ENCODE results near the gene CARD10. TPM values are rescaled to one million over a fixed set of nuclear protein-coding genes. Genes with fewer than 3 reads are reported as not detected.

CARD10 gene
- total and polyA plus RNA-seq, 2 of the 13 experiments (the other 11 are each of a cell fraction or from before 2014, with no cell fraction given) = 35.2 to 55.8 TPM

DNA sequence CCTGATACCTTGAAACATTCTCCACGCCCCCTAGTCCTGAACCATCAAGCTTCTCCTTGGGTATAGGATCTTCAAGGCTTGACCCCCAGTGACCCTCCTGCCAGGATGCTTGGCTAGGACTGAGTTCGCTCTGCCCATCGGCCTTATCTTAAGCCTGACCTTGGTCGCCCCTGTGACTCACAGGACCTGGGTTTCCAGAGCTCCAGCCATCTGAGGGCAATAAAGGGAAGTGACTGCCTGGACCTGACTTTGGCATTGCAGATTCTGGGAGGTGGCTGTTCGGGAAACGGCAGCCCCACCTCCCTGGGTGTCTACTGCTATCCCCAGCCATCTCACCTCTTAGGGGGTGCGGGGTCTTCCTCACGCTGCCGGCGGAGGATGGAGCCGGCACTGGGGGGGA, 15.4 kb downstream of the CARD10 start (continued):
- TF ChIP-seq NR2F1 (CRISPR knock-in tag; IDR thresholded peaks at IDR 0.05) (0 out of 4 replicates have a peak, but pooled peaks of 1 of the 2 experiments have one; percentile 14), ZNF501 (CRISPR knock-in tag; IDR thresholded peaks at IDR 0.05) (peak; percentile 35), NR2F6 (IDR thresholded peaks at IDR 0.05) (no peak), NR2F6 (CRISPR knock-in tag; IDR thresholded peaks at IDR 0.05) (peak; percentile 55), ZNF607 (CRISPR knock-in tag; IDR thresholded peaks at IDR 0.05; ENCODE audit: borderline replicate concordance) (peak; percentile 62; the same call in 1 of the 2 replicates), SALL1 (CRISPR knock-in tag; IDR thresholded peaks at IDR 0.05) (0 out of 2 replicates have a peak, but pooled peaks have one; percentile 17), SP140L (CRISPR knock-in tag; IDR thresholded peaks at IDR 0.05; ENCODE audit: borderline replicate concordance) (no peak), RXRB (CRISPR knock-in tag; IDR thresholded peaks at IDR 0.05; ENCODE audit: borderline replicate concordance) (peak; percentile 73), ATRX (CRISPR knock-in tag; IDR thresholded peaks at IDR 0.05; ENCODE audit: borderline replicate concordance) (no peak), RXRA (CRISPR knock-in tag; IDR thresholded peaks at IDR 0.05) (peak; percentile 80), ZNF572 (CRISPR knock-in tag; IDR thresholded peaks at IDR 0.05) (0 out of 2 replicates have a peak, but pooled peaks have one; percentile 17), SAP130 (CRISPR knock-in tag; IDR thresholded peaks at IDR 0.05; ENCODE audit: low read depth) (0 out of 2 replicates have a peak, but pooled peaks have one; percentile 23), ZBTB21 (CRISPR knock-in tag; IDR thresholded peaks at IDR 0.05) (no peak), SIX1 (CRISPR knock-in tag; IDR thresholded peaks at IDR 0.05; ENCODE audit: borderline replicate concordance) (no peak), ATM (IDR thresholded peaks at IDR 0.05; ENCODE audit: borderline replicate concordance) (no peak)
- TF ChIP-seq, protein P1, sequence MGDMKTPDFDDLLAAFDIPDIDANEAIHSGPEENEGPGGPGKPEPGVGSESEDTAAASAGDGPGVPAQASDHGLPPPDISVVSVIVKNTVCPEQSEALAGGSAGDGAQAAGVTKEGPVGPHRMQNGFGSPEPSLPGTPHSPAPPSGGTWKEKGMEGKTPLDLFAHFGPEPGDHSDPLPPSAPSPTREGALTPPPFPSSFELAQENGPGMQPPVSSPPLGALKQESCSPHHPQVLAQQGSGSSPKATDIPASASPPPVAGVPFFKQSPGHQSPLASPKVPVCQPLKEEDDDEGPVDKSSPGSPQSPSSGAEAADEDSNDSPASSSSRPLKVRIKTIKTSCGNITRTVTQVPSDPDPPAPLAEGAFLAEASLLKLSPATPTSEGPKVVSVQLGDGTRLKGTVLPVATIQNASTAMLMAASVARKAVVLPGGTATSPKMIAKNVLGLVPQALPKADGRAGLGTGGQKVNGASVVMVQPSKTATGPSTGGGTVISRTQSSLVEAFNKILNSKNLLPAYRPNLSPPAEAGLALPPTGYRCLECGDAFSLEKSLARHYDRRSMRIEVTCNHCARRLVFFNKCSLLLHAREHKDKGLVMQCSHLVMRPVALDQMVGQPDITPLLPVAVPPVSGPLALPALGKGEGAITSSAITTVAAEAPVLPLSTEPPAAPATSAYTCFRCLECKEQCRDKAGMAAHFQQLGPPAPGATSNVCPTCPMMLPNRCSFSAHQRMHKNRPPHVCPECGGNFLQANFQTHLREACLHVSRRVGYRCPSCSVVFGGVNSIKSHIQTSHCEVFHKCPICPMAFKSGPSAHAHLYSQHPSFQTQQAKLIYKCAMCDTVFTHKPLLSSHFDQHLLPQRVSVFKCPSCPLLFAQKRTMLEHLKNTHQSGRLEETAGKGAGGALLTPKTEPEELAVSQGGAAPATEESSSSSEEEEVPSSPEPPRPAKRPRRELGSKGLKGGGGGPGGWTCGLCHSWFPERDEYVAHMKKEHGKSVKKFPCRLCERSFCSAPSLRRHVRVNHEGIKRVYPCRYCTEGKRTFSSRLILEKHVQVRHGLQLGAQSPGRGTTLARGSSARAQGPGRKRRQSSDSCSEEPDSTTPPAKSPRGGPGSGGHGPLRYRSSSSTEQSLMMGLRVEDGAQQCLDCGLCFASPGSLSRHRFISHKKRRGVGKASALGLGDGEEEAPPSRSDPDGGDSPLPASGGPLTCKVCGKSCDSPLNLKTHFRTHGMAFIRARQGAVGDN (CRISPR knock-in tag; IDR thresholded peaks at IDR 0.05) = peak; percentile 49; the same call in 1 of the 2 replicates
- TF ChIP-seq, protein P2, sequence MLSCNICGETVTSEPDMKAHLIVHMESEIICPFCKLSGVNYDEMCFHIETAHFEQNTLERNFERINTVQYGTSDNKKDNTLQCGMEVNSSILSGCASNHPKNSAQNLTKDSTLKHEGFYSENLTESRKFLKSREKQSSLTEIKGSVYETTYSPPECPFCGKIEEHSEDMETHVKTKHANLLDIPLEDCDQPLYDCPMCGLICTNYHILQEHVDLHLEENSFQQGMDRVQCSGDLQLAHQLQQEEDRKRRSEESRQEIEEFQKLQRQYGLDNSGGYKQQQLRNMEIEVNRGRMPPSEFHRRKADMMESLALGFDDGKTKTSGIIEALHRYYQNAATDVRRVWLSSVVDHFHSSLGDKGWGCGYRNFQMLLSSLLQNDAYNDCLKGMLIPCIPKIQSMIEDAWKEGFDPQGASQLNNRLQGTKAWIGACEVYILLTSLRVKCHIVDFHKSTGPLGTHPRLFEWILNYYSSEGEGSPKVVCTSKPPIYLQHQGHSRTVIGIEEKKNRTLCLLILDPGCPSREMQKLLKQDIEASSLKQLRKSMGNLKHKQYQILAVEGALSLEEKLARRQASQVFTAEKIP (CRISPR knock-in tag; IDR thresholded peaks at IDR 0.05; ENCODE audit: borderline replicate concordance) = no peak

Measured in HepG2 (cell line).